OCI-LY1 (cell line): ENCODE results near the gene TBX5.

Experiments
- H2AFZ ChIP-seq: fragments of 200-600 bp; sonication (generic), shearing (Covaris generic); 2 replicates; pipeline ENCODE4 v1.6.0; 2014; ENCODE audit warnings: antibody characterized with exemption, mild to moderate bottlenecking, low read length
- H3F3A ChIP-seq: fragments of 200-600 bp; sonication (generic), shearing (Covaris generic); 2 replicates; pipeline ENCODE4 v1.6.0; 2014; ENCODE audit warnings: mild to moderate bottlenecking, antibody characterized with exemption, low read length, moderate library complexity; ENCODE audit not compliant: insufficient read depth
- H3K27ac ChIP-seq: fragments of 200-600 bp; sonication (generic); 2 replicates; pipeline ENCODE4 v1.5.1; 2014; ENCODE audit warnings: low read length, mixed run types, mild to moderate bottlenecking, low read depth; ENCODE audit not compliant: poor library complexity, severe bottlenecking
- H3K27me3 ChIP-seq: fragments of 200-600 bp; sonication (generic); 2 replicates; pipeline ENCODE4 v1.6.0; 2014; ENCODE audit warnings: antibody characterized with exemption, mild to moderate bottlenecking, low read length, moderate library complexity; ENCODE audit not compliant: insufficient read depth
- H3K36me3 ChIP-seq: fragments of 200-600 bp; sonication (generic); 2 replicates; pipeline ENCODE4 v1.6.1; 2014; ENCODE audit warnings: mild to moderate bottlenecking, antibody characterized with exemption, low read length, moderate library complexity, mixed read lengths; ENCODE audit not compliant: insufficient read depth
- H3K4me1 ChIP-seq: fragments of 200-600 bp; sonication (generic); 2 replicates; pipeline ENCODE4 v1.5.1; 2014; ENCODE audit warnings: mild to moderate bottlenecking, low read length, moderate library complexity; ENCODE audit not compliant: insufficient read depth, severe bottlenecking
- H3K4me2 ChIP-seq: fragments of 200-600 bp; sonication (generic), shearing (Covaris generic); 2 replicates; pipeline ENCODE4 v1.6.1; 2014; ENCODE audit warnings: low read length
- H3K4me3 ChIP-seq: fragments of 200-600 bp; sonication (generic); 2 replicates; pipeline ENCODE4 v1.5.1; 2014; ENCODE audit warnings: low read length, low read depth, mild to moderate bottlenecking, mixed read lengths; ENCODE audit not compliant: poor library complexity, severe bottlenecking
- H3K79me2 ChIP-seq: fragments of 200-600 bp; shearing (Covaris generic); 2 replicates; pipeline ENCODE4 v1.6.1; 2016; ENCODE audit warnings: mixed run types, low read length, mixed read lengths; ENCODE audit not compliant: insufficient read depth
- H3K9ac ChIP-seq: fragments of 200-600 bp; sonication (generic), shearing (Covaris generic); 2 replicates; pipeline ENCODE4 v1.6.1; 2014; ENCODE audit warnings: mild to moderate bottlenecking, low read length, mixed read lengths
- H3K9me2 ChIP-seq: fragments of 200-600 bp; sonication (generic), shearing (Covaris generic); 2 replicates; pipeline ENCODE4 v1.6.1; 2014; ENCODE audit warnings: low read depth, mild to moderate bottlenecking, low read length, mixed read lengths
- H3K9me3 ChIP-seq: fragments of 200-600 bp; shearing (Covaris generic); 2 replicates; pipeline ENCODE4 v1.6.1; 2014; ENCODE audit warnings: low read length, mixed read lengths
- H4K20me1 ChIP-seq: fragments of 200-600 bp; sonication (generic), shearing (Covaris generic); 2 replicates; pipeline ENCODE4 v1.6.0; 2016; ENCODE audit warnings: mild to moderate bottlenecking, low read length; ENCODE audit not compliant: insufficient read depth
- CTCF ChIP-seq: fragments of 200-600 bp; sonication (generic), shearing (Covaris generic); IDR thresholded peaks from 2 replicates; pipeline ENCODE4 v1.5.1; 2017; ENCODE audit warnings: mild to moderate bottlenecking, antibody characterized with exemption, low read length, moderate library complexity, mixed read lengths
- EZH2 ChIP-seq: fragments of 200-600 bp; sonication (generic), shearing (Covaris generic); IDR thresholded peaks from 2 replicates; pipeline ENCODE4 v1.8.0; 2017; ENCODE audit warnings: borderline replicate concordance, mixed run types, mild to moderate bottlenecking, antibody characterized with exemption, low read length, moderate library complexity, mixed read lengths

Gene TBX5

GRCh38 chr12:114409852-114410600 is 4.1 kb upstream of the TBX5 start:
- Histone ChIP-seq H3K36me3 (no peaks in the 10 kb centered on the region), H3K4me2 (no peak overlapping the region), H3K9me3 (no peaks in the 10 kb centered on the region), H2AFZ (no peak overlapping the region), H4K20me1 (no peaks in the 10 kb centered on the region), H3K79me2 (no peaks in the 10 kb centered on the region), H3K4me1 (no peaks in the 10 kb centered on the region), H3K9ac (no peak overlapping the region), H3K27me3 (no peaks in the 10 kb centered on the region), H3K9me2 (no peaks in the 10 kb centered on the region), H3K27ac (no peak overlapping the region), H3K4me3 (no peak overlapping the region), H3F3A (no peaks in the 10 kb centered on the region)
- no peak for TF ChIP-seq CTCF
- TF ChIP-seq EZH2, result no peak

DNA sequence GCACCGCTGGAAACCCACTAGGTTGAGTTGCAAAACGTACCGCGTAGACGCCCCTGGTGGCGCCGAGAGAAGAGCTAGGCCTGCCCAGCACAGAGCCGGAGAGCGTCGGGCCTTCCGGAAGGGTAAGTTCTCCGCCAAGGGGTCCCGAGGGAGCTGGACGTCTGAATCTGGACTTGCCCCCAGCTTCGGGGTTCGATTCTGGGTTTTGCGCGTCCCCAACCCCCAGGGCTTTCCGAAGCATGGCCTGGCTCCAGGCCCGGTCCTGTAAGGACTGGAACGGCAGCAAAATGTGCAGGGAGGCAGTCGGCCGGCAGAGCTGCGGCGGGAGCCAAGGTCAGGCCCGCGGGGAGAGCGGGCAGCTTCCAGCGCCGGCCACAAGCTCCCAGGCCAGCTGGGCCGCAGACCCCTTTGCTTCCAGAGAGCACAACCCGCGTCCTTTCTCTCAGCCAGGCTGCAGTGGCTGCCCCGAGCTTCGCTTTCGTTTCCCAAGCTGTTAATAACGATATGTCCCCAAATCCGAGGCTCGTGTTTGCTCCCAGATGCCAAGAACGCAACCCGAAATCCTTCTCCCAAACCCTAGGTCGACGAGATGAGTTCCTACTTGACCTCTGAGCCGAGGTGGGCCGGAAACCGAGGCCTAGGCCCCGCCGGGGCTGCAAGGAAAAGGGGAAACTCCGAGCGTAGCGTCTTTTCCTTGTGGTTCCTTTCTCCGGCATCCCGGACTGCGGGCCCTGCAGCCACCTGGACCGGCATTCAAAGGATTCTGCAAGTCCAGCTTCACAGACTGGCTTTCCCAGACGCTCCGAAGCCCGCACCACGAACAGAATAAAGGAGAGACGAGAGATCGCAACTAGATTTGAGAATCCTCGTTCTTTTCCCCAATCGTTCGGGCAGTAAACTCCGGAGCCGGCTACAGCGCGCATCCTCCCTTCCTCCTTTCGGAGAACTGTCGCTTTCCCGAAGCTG is 3.2 kb upstream of the TBX5 start:
- H3K9me3 ChIP-seq, result no peaks in the 10 kb centered on the region
- H3K27ac ChIP-seq, result no peak overlapping the region
- no peak overlapping the region for H2AFZ ChIP-seq
- no peak overlapping the region for H3K4me2 ChIP-seq
- H3K9me2 ChIP-seq, result no peaks in the 10 kb centered on the region
- TF ChIP-seq EZH2 (no peak), CTCF (no peak)
- no peak overlapping the region for H3K9ac ChIP-seq
- H3K4me3 ChIP-seq, result no peak overlapping the region
- H3K79me2 ChIP-seq, result no peaks in the 10 kb centered on the region
- no peaks in the 10 kb centered on the region for H4K20me1 ChIP-seq
- H3K27me3 ChIP-seq, result no peaks in the 10 kb centered on the region
- H3K36me3 ChIP-seq, result no peaks in the 10 kb centered on the region
- no peaks in the 10 kb centered on the region for H3K4me1 ChIP-seq
- no peaks in the 10 kb centered on the region for H3F3A ChIP-seq

DNA sequence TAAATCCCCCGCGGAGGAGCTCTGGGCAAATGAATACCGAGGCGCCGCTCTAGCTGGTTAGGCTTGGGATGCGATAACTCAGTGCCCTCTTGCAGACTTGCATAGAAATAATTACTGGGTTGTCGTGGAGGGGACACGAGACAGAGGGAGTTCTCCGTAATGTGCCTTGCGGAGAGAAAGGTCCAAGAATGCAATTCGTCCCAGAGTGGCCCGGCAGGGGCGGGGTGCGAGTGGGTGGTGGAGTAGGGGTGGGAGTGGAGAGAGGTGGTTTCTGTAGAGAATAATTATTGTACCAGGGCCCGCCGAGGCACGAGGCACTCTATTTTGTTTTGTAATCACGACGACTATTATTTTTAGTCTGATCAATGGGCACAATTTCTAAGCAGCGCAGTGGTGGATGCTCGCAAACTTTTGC is 2.5 kb upstream of the TBX5 start:
- Histone ChIP-seq H3K4me3 (no peak overlapping the region), H3K4me2 (no peak overlapping the region), H2AFZ (no peak overlapping the region), H3K36me3 (no peaks in the 10 kb centered on the region), H3K27ac (no peak overlapping the region), H3F3A (no peaks in the 10 kb centered on the region), H3K4me1 (no peaks in the 10 kb centered on the region), H3K27me3 (no peaks in the 10 kb centered on the region), H3K9me2 (no peaks in the 10 kb centered on the region), H4K20me1 (no peaks in the 10 kb centered on the region), H3K9ac (no peak overlapping the region), H3K79me2 (no peaks in the 10 kb centered on the region), H3K9me3 (no peaks in the 10 kb centered on the region)
- TF ChIP-seq CTCF, result no peak
- no peak for TF ChIP-seq EZH2
